Ascending aorta (tissue), 2 donors: ENCODE data around the gene ACTR5. TPM values are rescaled to one million over a fixed set of nuclear protein-coding genes. Genes with fewer than 3 reads are reported as not detected.

Experiments used
- DNase-seq, 2 donors: peaks; one replicate each; pipeline ENCODE4 v3.0.0-alpha.2; 2019; ENCODE audit warnings: low spot score in 2 of 2
- H3K27ac ChIP-seq, 2 donors: fragments of 200-600 bp; sonication (generic); one replicate each; pipeline ENCODE4 v1.5.1; 2016 to 2017; ENCODE audit warnings: mild to moderate bottlenecking in 1 of 2
- H3K27me3 ChIP-seq: fragments of 200-600 bp; sonication (generic); one replicate; pipeline ENCODE4 v1.5.1; 2017
- H3K36me3 ChIP-seq, 2 donors: fragments of 200-600 bp; sonication (generic); one replicate each; pipeline ENCODE4 v1.5.1; 2016
- H3K4me1 ChIP-seq, 2 donors: fragments of 200-600 bp; sonication (generic); one replicate each; pipeline ENCODE4 v1.5.1; 2016 to 2017; ENCODE audit warnings: mild to moderate bottlenecking in 1 of 2
- H3K4me3 ChIP-seq, 2 donors: fragments of 200-600 bp; sonication (generic); one replicate each; pipeline ENCODE4 v1.5.1; 2016 to 2017; ENCODE audit warnings: mild to moderate bottlenecking in 1 of 2
- H3K9me3 ChIP-seq, 2 donors: fragments of 200-600 bp; sonication (generic); one replicate each; pipeline ENCODE4 v1.5.1; 2016
- CTCF ChIP-seq, 3 experiments: fragments of 200-600 bp in 2 of 3; fragments of 450-650 bp in 1 of 3; sonication (generic) in 2 of 3; IDR thresholded peaks; one replicate each; pipeline ENCODE4 v1.5.1; 2016 to 2019; ENCODE audit warnings: antibody characterized with exemption in 3 of 3, mild to moderate bottlenecking in 1 of 3, moderate library complexity in 1 of 3
- intact Hi-C: fragments of 100-400 bp; cut with DNase I; formaldehyde crosslinking; loops from one replicate; pipeline ENCODE4 v1.15.1; 2023
- total RNA-seq: library from RNA; depleted of rRNA; stranded (reverse); fragments of >200 nt; gene quantifications from one replicate; pipeline ENCODE4 v1.1.0, GENCODE V29; 2016

ACTR5 gene
- total RNA-seq, 1 donor from 2014 or later, result 5.9 TPM

DNA sequence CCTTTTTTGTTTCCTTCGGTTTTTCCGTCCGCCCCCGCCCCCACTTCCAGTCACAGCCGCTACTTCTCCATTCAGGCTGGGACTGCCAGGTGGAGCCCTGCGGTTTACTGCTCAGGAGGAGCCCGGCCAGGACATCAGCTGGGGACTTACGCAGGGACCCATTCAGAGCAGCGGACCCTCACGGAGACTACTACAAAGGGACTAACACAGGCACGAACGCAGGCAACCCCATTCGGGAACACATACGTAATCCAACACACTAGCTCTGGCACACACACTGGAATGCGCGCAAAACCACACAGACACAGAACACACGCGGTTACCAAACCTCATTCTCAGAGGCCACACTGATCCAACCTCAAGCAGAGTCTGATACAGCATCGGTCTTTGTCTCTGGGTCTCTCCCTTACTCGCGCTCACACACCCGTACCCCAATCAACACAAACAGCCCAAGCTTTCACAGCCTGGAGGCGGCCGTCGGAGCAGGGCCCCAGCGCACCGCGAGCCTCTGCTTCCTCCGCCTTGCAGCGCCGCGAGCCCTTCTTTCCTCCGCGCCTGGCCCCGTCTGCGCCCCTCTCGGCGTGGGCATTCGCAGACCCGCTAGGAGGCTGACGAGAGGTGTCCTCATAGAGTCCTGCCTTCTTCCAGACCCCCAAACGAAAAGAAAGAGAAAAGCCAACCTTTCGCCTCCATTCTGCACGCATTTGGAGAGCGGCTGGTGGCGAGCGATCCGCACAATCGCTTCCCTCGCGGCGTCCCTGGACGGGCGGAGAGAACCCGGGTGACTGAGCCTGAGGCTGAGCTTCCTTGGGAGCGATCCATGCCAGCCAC lies 25.0 kb upstream of the ACTR5 start:
- TF ChIP-seq CTCF (IDR thresholded peaks at IDR 0.05), result no peak
- H3K27ac ChIP-seq, result no peak overlapping the region
- no peak overlapping the region for H3K4me3 ChIP-seq
- peaks cover 3 to 6% of the 10 kb centered on the region in 2 donors for H3K4me1 ChIP-seq
- no peak for DNase-seq
- intact Hi-C loops, result no loop called here
- H3K36me3 ChIP-seq, result no peaks in the 10 kb centered on the region
- no peaks in the 10 kb centered on the region for H3K9me3 ChIP-seq
- H3K27me3 ChIP-seq, result peaks cover 41% of the 10 kb centered on the region

- peaks cover 47% of the 10 kb centered on the region for H3K27me3 ChIP-seq
- intact Hi-C loops, result no loop called here
- H3K36me3 ChIP-seq, result no peaks in the 10 kb centered on the region
- TF ChIP-seq CTCF (IDR thresholded peaks at IDR 0.05), result no peak
- H3K9me3 ChIP-seq, result no peaks in the 10 kb centered on the region
- peak within 1 kb of the TSS in 1 of 2 donors; percentile 31 for H3K4me3 ChIP-seq
- H3K27ac ChIP-seq, result no peak within 1 kb of the TSS
- no peak for DNase-seq
- peaks cover 3 to 6% of the 10 kb centered on the region in 2 donors for H3K4me1 ChIP-seq
These were observed 24.2 kb upstream of the ACTR5 start, which contains the start of gene SLC32A1 for GRCh38 chr20:38723848-38724625. Gene SLC32A1, plus strand, starts transcription at chr20:38724486. Its CDS starts 239 bp downstream, at chr20:38724725.

DNA sequence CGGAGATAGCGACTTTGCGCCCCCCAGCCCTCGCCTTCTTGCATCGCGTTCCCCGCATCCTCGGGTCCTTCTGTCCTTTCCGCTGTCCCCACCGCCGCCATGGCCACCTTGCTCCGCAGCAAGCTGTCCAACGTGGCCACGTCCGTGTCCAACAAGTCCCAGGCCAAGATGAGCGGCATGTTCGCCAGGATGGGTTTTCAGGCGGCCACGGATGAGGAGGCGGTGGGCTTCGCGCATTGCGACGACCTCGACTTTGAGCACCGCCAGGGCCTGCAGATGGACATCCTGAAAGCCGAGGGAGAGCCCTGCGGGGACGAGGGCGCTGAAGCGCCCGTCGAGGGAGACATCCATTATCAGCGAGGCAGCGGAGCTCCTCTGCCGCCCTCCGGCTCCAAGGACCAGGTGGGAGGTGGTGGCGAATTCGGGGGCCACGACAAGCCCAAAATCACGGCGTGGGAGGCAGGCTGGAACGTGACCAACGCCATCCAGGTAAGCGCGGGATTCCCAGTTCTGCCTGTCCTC lies 23.6 kb upstream of the ACTR5 start:
- no peaks in the 10 kb centered on the region for H3K9me3 ChIP-seq
- H3K4me3 ChIP-seq, result peak overlapping the region in 1 of 2 donors; percentile 31
- H3K4me1 ChIP-seq, result peaks cover 3 to 6% of the 10 kb centered on the region in 2 donors
- peaks cover 52% of the 10 kb centered on the region for H3K27me3 ChIP-seq
- no peaks in the 10 kb centered on the region for H3K36me3 ChIP-seq
- intact Hi-C loops, result no loop called here
- H3K27ac ChIP-seq, result no peak overlapping the region
- no peak for DNase-seq
- no peak for TF ChIP-seq CTCF (IDR thresholded peaks at IDR 0.05)

DNA sequence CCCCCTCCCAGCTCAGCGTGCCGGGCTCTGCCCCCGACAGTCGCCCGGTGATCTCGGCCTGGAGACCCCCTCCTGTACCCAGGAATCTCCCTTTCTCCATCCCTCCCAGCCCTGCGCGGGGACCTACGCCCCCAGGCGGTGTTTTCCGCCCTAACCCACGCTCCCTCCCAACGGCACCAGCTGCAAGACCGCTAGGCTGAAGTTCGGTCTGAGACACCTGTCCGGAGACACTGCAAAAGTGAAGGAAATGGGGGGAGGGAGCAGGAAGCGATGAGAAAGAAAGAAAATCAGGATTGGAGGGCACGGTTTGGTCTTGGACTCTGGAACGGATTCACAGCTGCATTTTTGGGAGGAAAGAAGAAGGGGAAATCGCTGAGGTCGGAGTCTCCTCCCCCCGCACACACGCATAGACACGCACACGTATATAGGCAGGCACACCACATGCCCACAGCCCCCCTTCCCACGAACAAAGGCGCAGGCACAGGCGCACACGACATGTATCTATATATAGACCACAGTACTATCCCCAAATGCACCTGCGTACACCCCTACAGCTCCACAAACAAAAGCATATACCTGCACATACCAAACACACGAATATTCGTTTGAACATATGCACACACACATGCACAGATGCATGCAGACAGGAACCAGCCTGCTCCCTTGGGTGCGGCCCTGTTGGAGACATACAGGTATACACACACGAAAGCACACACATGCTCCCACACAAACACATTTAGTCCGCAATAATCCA lies 22.9 kb upstream of the ACTR5 start:
- intact Hi-C loops, result no loop called here
- no peak for TF ChIP-seq CTCF (IDR thresholded peaks at IDR 0.05)

More for the DNA sequence above, 22.9 kb upstream of the ACTR5 start:
- H3K36me3 ChIP-seq, result no peaks in the 10 kb centered on the region
- H3K4me1 ChIP-seq, result peaks cover 3 to 6% of the 10 kb centered on the region in 2 donors
- H3K27me3 ChIP-seq, result peaks cover 53% of the 10 kb centered on the region
- no peak overlapping the region for H3K27ac ChIP-seq
- no peak for DNase-seq
- H3K4me3 ChIP-seq, result no peak overlapping the region
- no peaks in the 10 kb centered on the region for H3K9me3 ChIP-seq
